GM18502 (cell line): Measurements from ENCODE around the gene DAGLB.
"Not testable (repeated sequence)": the region's sequence is repeated elsewhere in the genome, so short reads cannot be mapped to it uniquely, and the experiment has no call there.

Source experiments
- ATAC-seq: cut with Tn5 transposase; IDR thresholded peaks from one replicate; pipeline ENCODE4 v1.9.1; 2021; ENCODE audit warnings: mild to moderate bottlenecking; ENCODE audit not compliant: unreplicated experiment, poor library complexity

The DAGLB gene

GRCh38 chr7:6402041-6402440 is 45.7 kb downstream of the DAGLB start:
- no peak for ATAC-seq

- ATAC-seq, result no peak
Measured at GRCh38 chr7:6401536-6401935, 46.2 kb downstream of the DAGLB start.

- not testable (repeated sequence) for ATAC-seq
Measured at GRCh38 chr7:6400243-6401105, 47.3 kb downstream of the DAGLB start.

GRCh38 chr7:6399351-6399750 is 48.4 kb downstream of the DAGLB start:
- ATAC-seq, result no peak

- no peak for ATAC-seq
Measured at GRCh38 chr7:6398943-6399342, 48.8 kb downstream of the DAGLB start.

GRCh38 chr7:6397759-6398495 is 49.8 kb downstream of the DAGLB start:
- ATAC-seq, result not testable (repeated sequence)

- no peak for ATAC-seq
Measured at GRCh38 chr7:6395898-6396595, 51.7 kb downstream of the DAGLB start.

- no peak for ATAC-seq
Measured at GRCh38 chr7:6394114-6394513, 53.6 kb downstream of the DAGLB start.

GRCh38 chr7:6393667-6394056 is 54.1 kb downstream of the DAGLB start:
- no peak for ATAC-seq

- ATAC-seq, result peak; percentile 57
Measured at GRCh38 chr7:6392712-6393666, 54.8 kb downstream of the DAGLB start.

- ATAC-seq, result no peak
Measured at GRCh38 chr7:6389728-6390127, 58.0 kb downstream of the DAGLB start.

- ATAC-seq, result no peak
Measured at GRCh38 chr7:6387734-6388294, 59.9 kb downstream of the DAGLB start.

GRCh38 chr7:6386779-6387178 is 61.0 kb downstream of the DAGLB start:
- no peak for ATAC-seq

- no peak for ATAC-seq
Measured at GRCh38 chr7:6385909-6386560, 61.7 kb downstream of the DAGLB start.

GRCh38 chr7:6385110-6385781 is 62.5 kb downstream of the DAGLB start:
- ATAC-seq, result no peak

GRCh38 chr7:6384327-6384726 is 63.4 kb downstream of the DAGLB start:
- ATAC-seq, result no peak

- no peak for ATAC-seq
Measured at GRCh38 chr7:6382817-6383216, 64.9 kb downstream of the DAGLB start.

GRCh38 chr7:6381846-6382245 is 65.9 kb downstream of the DAGLB start:
- ATAC-seq, result not testable (repeated sequence)
